Stimulated activated CD4-positive, alpha-beta T cell treated with anti-CD3 and anti-CD28 coated beads, Interleukin-1b, Interleukin-23, amount 100 ng/mL, for 1 hour (primary cell): ENCODE data around the gene CLDN16.

Source experiments
- DNase-seq, 2 donors: peaks; one replicate each; pipeline ENCODE4 v3.0.0-alpha.2; 2020; ENCODE audit warnings: low read depth in 2 of 2

Gene CLDN16

GRCh38 chr3:190442240-190442639 lies 54.3 kb downstream of the CLDN16 start:
- DNase-seq: no peak

GRCh38 chr3:190443257-190443656 lies 55.3 kb downstream of the CLDN16 start:
- DNase-seq: no peak

GRCh38 chr3:190444006-190444405 lies 56.0 kb downstream of the CLDN16 start:
- no peak for DNase-seq

- DNase-seq: no peak
These were observed 56.7 kb downstream of the CLDN16 start for GRCh38 chr3:190444576-190445145.

GRCh38 chr3:190446573-190447279 lies 58.8 kb downstream of the CLDN16 start:
- DNase-seq: no peak

- DNase-seq: no peak
These were observed 60.3 kb downstream of the CLDN16 start for GRCh38 chr3:190448256-190448655.

- DNase-seq: no peak
These were observed 61.8 kb downstream of the CLDN16 start, which contains the start of gene TMEM207 for GRCh38 chr3:190449801-190450200. TSS of gene TMEM207 (minus strand) at chr3:190449901. CDS start at chr3:190449809, 92 bp downstream.

GRCh38 chr3:190455828-190456227 lies 67.9 kb downstream of the CLDN16 start:
- DNase-seq: no peak

- no peak for DNase-seq
These were observed 68.8 kb downstream of the CLDN16 start for GRCh38 chr3:190456770-190457169.

- DNase-seq: no peak
These were observed 70.1 kb downstream of the CLDN16 start for GRCh38 chr3:190458040-190458439.
